ENCODE data around the gene MLIP.
"Not testable (repeated sequence)": the region's sequence is repeated elsewhere in the genome, so short reads cannot be mapped to it uniquely, and the experiment has no call there.

MLIP gene, protein sequence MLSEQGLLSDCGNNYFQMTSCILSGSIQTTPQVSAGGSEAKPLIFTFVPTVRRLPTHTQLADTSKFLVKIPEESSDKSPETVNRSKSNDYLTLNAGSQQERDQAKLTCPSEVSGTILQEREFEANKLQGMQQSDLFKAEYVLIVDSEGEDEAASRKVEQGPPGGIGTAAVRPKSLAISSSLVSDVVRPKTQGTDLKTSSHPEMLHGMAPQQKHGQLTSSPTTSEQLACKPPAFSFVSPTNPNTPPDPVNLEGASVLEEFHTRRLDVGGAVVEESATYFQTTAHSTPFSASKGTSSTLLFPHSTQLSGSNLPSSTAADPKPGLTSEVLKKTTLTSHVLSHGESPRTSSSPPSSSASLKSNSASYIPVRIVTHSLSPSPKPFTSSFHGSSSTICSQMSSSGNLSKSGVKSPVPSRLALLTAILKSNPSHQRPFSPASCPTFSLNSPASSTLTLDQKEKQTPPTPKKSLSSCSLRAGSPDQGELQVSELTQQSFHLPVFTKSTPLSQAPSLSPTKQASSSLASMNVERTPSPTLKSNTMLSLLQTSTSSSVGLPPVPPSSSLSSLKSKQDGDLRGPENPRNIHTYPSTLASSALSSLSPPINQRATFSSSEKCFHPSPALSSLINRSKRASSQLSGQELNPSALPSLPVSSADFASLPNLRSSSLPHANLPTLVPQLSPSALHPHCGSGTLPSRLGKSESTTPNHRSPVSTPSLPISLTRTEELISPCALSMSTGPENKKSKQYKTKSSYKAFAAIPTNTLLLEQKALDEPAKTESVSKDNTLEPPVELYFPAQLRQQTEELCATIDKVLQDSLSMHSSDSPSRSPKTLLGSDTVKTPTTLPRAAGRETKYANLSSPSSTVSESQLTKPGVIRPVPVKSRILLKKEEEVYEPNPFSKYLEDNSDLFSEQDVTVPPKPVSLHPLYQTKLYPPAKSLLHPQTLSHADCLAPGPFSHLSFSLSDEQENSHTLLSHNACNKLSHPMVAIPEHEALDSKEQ

GRCh38 chr6:54111341-54112045 is at the start of gene MLIP:
TSS of gene MLIP (plus strand) at chr6:54111443. CDS start at chr6:54111480, 37 bp downstream.
- Histone ChIP-seq H3K9ac (ENCODE audit: low read length) (no peak within 1 kb of the TSS), H3K9me3 (ENCODE audit: control insufficient read depth, low read length) (no peaks in the 10 kb centered on the region), H3K4me3 (ENCODE audit: low read length) (no peak within 1 kb of the TSS), H3K36me3 (ENCODE audit: control insufficient read depth, insufficient read depth, low read length) (no peaks in the 10 kb centered on the region), H3K27me3 (ENCODE audit: control insufficient read depth, insufficient read depth, low read length) (no peaks in the 10 kb centered on the region), H3K4me1 (ENCODE audit: control insufficient read depth, insufficient read depth, low read length) (peaks cover 10% of the 10 kb centered on the region)

DNA sequence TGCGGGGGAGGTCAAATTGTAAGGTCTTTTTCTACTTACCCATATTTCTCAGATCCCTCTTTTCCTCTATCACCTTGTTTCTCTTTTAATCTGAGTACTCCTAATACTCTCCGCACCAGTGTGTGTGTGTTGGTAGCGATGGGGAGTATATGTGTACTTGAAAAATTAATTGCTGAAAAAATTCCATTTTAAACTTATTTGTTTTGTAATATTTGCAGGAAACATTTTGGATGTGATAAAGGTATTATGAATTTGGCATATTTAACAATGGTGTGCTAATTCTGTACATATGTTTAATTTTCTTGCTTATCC is 48.1 kb upstream of the MLIP start:
- no peak overlapping the region for H3K4me3 ChIP-seq (ENCODE audit: low read length)

DNA sequence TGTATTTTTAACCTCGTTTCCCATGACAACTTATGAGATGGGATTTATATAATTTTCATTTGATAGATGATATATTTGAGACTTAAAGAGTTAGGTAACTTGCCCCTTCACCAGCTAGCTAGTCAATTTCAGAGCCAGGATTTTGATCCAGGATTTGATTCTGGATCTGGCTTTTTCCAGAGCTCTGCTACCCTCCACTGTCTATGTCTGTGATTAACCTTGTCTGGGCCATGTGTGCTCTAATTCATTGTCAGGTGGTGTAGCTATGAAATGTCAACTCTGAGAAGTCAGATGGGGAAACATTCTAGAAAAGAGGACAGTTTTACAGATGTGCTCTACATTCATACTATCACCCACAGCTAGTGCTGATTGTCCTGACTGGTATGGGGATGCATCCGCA is 42.5 kb upstream of the MLIP start:
- Histone ChIP-seq H3K36me3 (ENCODE audit: control insufficient read depth, insufficient read depth, low read length) (no peaks in the 10 kb centered on the region), H3K4me1 (ENCODE audit: control insufficient read depth, insufficient read depth, low read length) (no peaks in the 10 kb centered on the region), H3K9ac (ENCODE audit: low read length) (no peak overlapping the region), H3K9me3 (ENCODE audit: control insufficient read depth, low read length) (no peaks in the 10 kb centered on the region), H3K4me3 (ENCODE audit: low read length) (no peak overlapping the region), H3K27me3 (ENCODE audit: control insufficient read depth, insufficient read depth, low read length) (no peaks in the 10 kb centered on the region)

More for the DNA sequence above, 48.1 kb upstream of the MLIP start:
- Histone ChIP-seq H3K9ac (ENCODE audit: low read length) (peak overlapping the region; percentile 39), H3K27me3 (ENCODE audit: control insufficient read depth, insufficient read depth, low read length) (no peaks in the 10 kb centered on the region), H3K36me3 (ENCODE audit: control insufficient read depth, insufficient read depth, low read length) (no peaks in the 10 kb centered on the region), H3K4me1 (ENCODE audit: control insufficient read depth, insufficient read depth, low read length) (peaks cover 3% of the 10 kb centered on the region), H3K9me3 (ENCODE audit: control insufficient read depth, low read length) (no peaks in the 10 kb centered on the region)

DNA sequence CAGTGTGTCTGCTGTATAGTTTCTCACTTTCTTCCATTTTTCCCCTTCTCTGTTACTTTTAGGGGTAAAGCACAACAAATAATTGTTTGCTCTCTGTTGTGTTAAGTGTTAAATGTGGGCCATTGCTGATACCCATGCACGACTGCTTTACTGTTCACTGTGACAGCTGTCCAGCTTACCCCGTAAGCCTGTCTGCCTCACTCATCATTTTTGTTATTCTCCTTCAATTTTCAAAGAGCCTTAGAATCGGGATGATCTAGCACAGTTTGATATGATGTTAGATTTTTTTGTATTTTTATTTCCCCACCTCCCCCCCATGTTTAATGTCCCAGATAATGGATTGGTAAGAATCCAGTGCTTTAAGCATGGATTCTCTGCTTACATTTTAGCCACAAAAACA is 41.2 kb upstream of the MLIP start:
- Histone ChIP-seq H3K27me3 (ENCODE audit: control insufficient read depth, insufficient read depth, low read length) (no peaks in the 10 kb centered on the region), H3K36me3 (ENCODE audit: control insufficient read depth, insufficient read depth, low read length) (no peaks in the 10 kb centered on the region), H3K9me3 (ENCODE audit: control insufficient read depth, low read length) (no peaks in the 10 kb centered on the region), H3K4me1 (ENCODE audit: control insufficient read depth, insufficient read depth, low read length) (no peaks in the 10 kb centered on the region), H3K9ac (ENCODE audit: low read length) (peak overlapping the region; percentile 45), H3K4me3 (ENCODE audit: low read length) (no peak overlapping the region)

DNA sequence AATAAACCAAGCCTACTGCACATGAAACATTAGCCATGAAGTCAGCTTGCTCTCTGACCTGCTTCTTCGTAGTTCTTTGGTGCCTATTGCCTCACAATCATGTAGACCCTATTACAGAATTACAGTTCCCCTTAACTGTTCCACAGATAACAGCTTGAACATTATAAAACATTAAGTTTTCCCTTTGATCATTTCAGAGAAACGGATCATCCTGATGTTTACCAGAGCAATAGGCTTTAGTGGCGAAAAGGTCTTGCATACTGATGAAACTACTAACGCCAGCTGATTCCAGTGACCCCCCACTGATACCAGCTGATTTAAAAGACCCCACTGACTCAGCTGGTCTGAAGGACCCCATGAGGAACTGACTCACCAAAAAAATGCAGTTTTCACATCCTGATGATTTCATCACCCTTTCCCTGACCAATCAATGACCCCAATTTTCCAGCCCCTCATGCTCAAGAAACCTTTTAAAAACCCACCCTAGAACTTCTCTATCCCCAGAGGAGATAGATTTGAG is 39.4 kb upstream of the MLIP start:
- no peaks in the 10 kb centered on the region for H3K9me3 ChIP-seq (ENCODE audit: control insufficient read depth, low read length)
- no peaks in the 10 kb centered on the region for H3K36me3 ChIP-seq (ENCODE audit: control insufficient read depth, insufficient read depth, low read length)
- no peak overlapping the region for H3K4me3 ChIP-seq (ENCODE audit: low read length)
- no peak overlapping the region for H3K9ac ChIP-seq (ENCODE audit: low read length)
- no peaks in the 10 kb centered on the region for H3K27me3 ChIP-seq (ENCODE audit: control insufficient read depth, insufficient read depth, low read length)
- no peaks in the 10 kb centered on the region for H3K4me1 ChIP-seq (ENCODE audit: control insufficient read depth, insufficient read depth, low read length)

DNA sequence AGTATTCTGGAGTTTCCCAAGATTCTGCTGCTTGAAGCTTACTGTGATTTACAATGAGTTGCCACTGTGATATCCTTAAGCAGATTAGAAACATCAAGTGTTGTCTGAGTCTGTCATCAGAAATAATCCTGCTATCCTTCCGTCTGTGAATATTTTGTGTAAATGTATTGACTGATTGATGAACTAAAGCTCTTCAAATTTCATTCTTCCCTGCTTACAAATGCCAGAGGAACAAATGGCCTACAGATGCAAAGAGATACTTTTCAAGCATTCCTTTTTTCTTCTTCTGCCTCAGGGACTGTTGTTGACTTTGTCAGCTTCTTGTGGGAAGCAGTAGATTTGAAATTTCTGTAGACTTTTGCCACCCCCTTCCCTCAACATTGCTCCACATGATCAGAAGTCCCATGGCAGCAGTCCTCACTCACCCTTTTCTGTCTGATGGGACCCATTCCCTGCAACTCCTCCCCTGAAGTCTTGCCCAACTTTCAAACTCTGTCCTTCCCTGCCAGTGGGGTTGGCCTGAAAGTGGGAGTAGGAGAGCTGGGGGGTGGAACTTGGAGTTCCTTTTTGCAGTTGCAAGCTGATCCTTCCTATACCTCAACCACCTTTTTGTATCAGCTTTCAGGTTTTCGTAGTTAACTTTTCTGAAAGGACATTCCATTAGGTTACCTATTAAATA is 38.5 kb upstream of the MLIP start:
- Histone ChIP-seq H3K4me3 (ENCODE audit: low read length) (no peak overlapping the region), H3K36me3 (ENCODE audit: control insufficient read depth, insufficient read depth, low read length) (no peaks in the 10 kb centered on the region), H3K27me3 (ENCODE audit: control insufficient read depth, insufficient read depth, low read length) (no peaks in the 10 kb centered on the region), H3K4me1 (ENCODE audit: control insufficient read depth, insufficient read depth, low read length) (no peaks in the 10 kb centered on the region), H3K9me3 (ENCODE audit: control insufficient read depth, low read length) (no peaks in the 10 kb centered on the region), H3K9ac (ENCODE audit: low read length) (no peak overlapping the region)

- no peak overlapping the region for H3K9ac ChIP-seq (ENCODE audit: low read length)
- no peaks in the 10 kb centered on the region for H3K36me3 ChIP-seq (ENCODE audit: control insufficient read depth, insufficient read depth, low read length)
- no peaks in the 10 kb centered on the region for H3K27me3 ChIP-seq (ENCODE audit: control insufficient read depth, insufficient read depth, low read length)
- no peaks in the 10 kb centered on the region for H3K9me3 ChIP-seq (ENCODE audit: control insufficient read depth, low read length)
- H3K4me1 ChIP-seq (ENCODE audit: control insufficient read depth, insufficient read depth, low read length): no peaks in the 10 kb centered on the region
- no peak overlapping the region for H3K4me3 ChIP-seq (ENCODE audit: low read length)
These were observed 37.8 kb upstream of the MLIP start for GRCh38 chr6:54073487-54073886.

DNA sequence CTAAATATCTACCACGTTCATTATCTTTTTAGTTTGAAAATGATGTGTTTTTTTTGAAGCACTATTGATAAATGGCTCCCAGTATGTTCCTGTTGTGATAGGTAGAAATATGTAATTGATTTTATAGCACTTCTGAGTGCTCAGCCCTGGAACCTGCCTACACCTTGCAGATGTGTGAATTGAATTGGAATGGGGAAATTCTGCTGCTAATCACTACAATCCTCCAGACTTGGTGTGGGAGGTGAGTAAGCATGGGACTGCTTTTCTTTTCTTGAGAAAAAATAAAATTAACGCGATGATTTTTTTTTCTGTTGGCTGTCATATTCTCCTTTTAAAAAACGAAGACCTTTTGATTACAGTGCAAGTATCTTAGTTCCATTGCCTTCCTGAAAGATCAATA is 37.1 kb upstream of the MLIP start:
- no peak overlapping the region for H3K4me3 ChIP-seq (ENCODE audit: low read length)
- H3K9ac ChIP-seq (ENCODE audit: low read length): no peak overlapping the region
- H3K4me1 ChIP-seq (ENCODE audit: control insufficient read depth, insufficient read depth, low read length): no peaks in the 10 kb centered on the region
- H3K27me3 ChIP-seq (ENCODE audit: control insufficient read depth, insufficient read depth, low read length): no peaks in the 10 kb centered on the region
- H3K9me3 ChIP-seq (ENCODE audit: control insufficient read depth, low read length): no peaks in the 10 kb centered on the region
- H3K36me3 ChIP-seq (ENCODE audit: control insufficient read depth, insufficient read depth, low read length): no peaks in the 10 kb centered on the region

GRCh38 chr6:54074578-54075195 is 36.6 kb upstream of the MLIP start:
- H3K9me3 ChIP-seq (ENCODE audit: control insufficient read depth, low read length): no peaks in the 10 kb centered on the region
- H3K4me1 ChIP-seq (ENCODE audit: control insufficient read depth, insufficient read depth, low read length): no peaks in the 10 kb centered on the region
- H3K9ac ChIP-seq (ENCODE audit: low read length): no peak overlapping the region
- no peak overlapping the region for H3K4me3 ChIP-seq (ENCODE audit: low read length)
- H3K27me3 ChIP-seq (ENCODE audit: control insufficient read depth, insufficient read depth, low read length): no peaks in the 10 kb centered on the region
- no peaks in the 10 kb centered on the region for H3K36me3 ChIP-seq (ENCODE audit: control insufficient read depth, insufficient read depth, low read length)

- H3K4me3 ChIP-seq (ENCODE audit: low read length): no peak overlapping the region
- no peaks in the 10 kb centered on the region for H3K9me3 ChIP-seq (ENCODE audit: control insufficient read depth, low read length)
- H3K4me1 ChIP-seq (ENCODE audit: control insufficient read depth, insufficient read depth, low read length): no peaks in the 10 kb centered on the region
- H3K36me3 ChIP-seq (ENCODE audit: control insufficient read depth, insufficient read depth, low read length): no peaks in the 10 kb centered on the region
- H3K27me3 ChIP-seq (ENCODE audit: control insufficient read depth, insufficient read depth, low read length): no peaks in the 10 kb centered on the region
- H3K9ac ChIP-seq (ENCODE audit: low read length): no peak overlapping the region
These were observed 35.0 kb upstream of the MLIP start for GRCh38 chr6:54076159-54076789.

- not testable (repeated sequence) for H3K27me3 ChIP-seq (ENCODE audit: control insufficient read depth, insufficient read depth, low read length); H3K36me3 ChIP-seq (ENCODE audit: control insufficient read depth, insufficient read depth, low read length); H3K9me3 ChIP-seq (ENCODE audit: control insufficient read depth, low read length); H3K9ac ChIP-seq (ENCODE audit: low read length); H3K4me3 ChIP-seq (ENCODE audit: low read length); H3K4me1 ChIP-seq (ENCODE audit: control insufficient read depth, insufficient read depth, low read length)
These were observed 29.7 kb upstream of the MLIP start for GRCh38 chr6:54081499-54081898.

All from mucosa of stomach (tissue), 1 donor.